Measurements from ENCODE around the gene UBALD2. TPM values are rescaled to one million over a fixed set of nuclear protein-coding genes. Genes with fewer than 3 reads are reported as not detected.
"Not testable (repeated sequence)": the region's sequence is repeated elsewhere in the genome, so short reads cannot be mapped to it uniquely, and the experiment has no call there.

The UBALD2 gene
- polyA plus RNA-seq (ENCODE audit: insufficient read length), result 23.1 TPM
- long read RNA-seq, donor 1, transcript UBALD2-203 (2 exons, 660 nt), result minor isoform, 6 of 103 reads
- long read RNA-seq, donor 1, transcript UBALD2-201 (3 exons, 1,593 nt), result major isoform, 81 of 103 reads
- long read RNA-seq, donor 1, partial matches to known transcripts, result 14 of 103 reads
- long read RNA-seq, donor 1, other reads (novel, unspliced or antisense), result 0 of 103 reads
- long read RNA-seq, donor 2, transcript UBALD2-201 (3 exons, 1,593 nt), result major isoform, 36 of 42 reads
- long read RNA-seq, donor 2, transcript UBALD2-203 (2 exons, 660 nt), result minor isoform, 5 of 42 reads
- long read RNA-seq, donor 2, partial matches to known transcripts, result 0 of 42 reads
- long read RNA-seq, donor 2, other reads (novel, unspliced or antisense), result 0 of 42 reads
- long read RNA-seq, donor 3, transcript UBALD2-201 (3 exons, 1,593 nt), result major isoform, 40 of 43 reads
- long read RNA-seq, donor 3, partial matches to known transcripts, result 0 of 43 reads
- long read RNA-seq, donor 3, other reads (novel, unspliced or antisense), result 0 of 43 reads
- long read RNA-seq, donor 4, transcript UBALD2-201 (3 exons, 1,593 nt), result major isoform, 9 of 11 reads
- long read RNA-seq, donor 4, partial matches to known transcripts, result 0 of 11 reads
- long read RNA-seq, donor 4, other reads (novel, unspliced or antisense), result 0 of 11 reads
- long read RNA-seq, donor 5, transcript UBALD2-201 (3 exons, 1,593 nt), result major isoform, 62 of 73 reads
- long read RNA-seq, donor 5, partial matches to known transcripts, result 5 of 73 reads
- long read RNA-seq, donor 5, other reads (novel, unspliced or antisense), result 0 of 73 reads
- long read RNA-seq, donor 6, transcript UBALD2-201 (3 exons, 1,593 nt), result major isoform, 66 of 111 reads
- long read RNA-seq, donor 6, transcript UBALD2-203 (2 exons, 660 nt), result minor isoform, 12 of 111 reads
- long read RNA-seq, donor 6, partial matches to known transcripts, result 32 of 111 reads
- long read RNA-seq, donor 6, other reads (novel, unspliced or antisense), result 0 of 111 reads
- long read RNA-seq, donor 7, transcript UBALD2-201 (3 exons, 1,593 nt), result major isoform, 84 of 101 reads
- long read RNA-seq, donor 7, transcript UBALD2-203 (2 exons, 660 nt), result minor isoform, 7 of 101 reads
- long read RNA-seq, donor 7, partial matches to known transcripts, result 9 of 101 reads
- long read RNA-seq, donor 7, other reads (novel, unspliced or antisense), result 0 of 101 reads
- long read RNA-seq, donor 8, transcript UBALD2-201 (3 exons, 1,593 nt), result major isoform, 18 of 20 reads
- long read RNA-seq, donor 8, partial matches to known transcripts, result 0 of 20 reads
- long read RNA-seq, donor 8, other reads (novel, unspliced or antisense), result 0 of 20 reads

GRCh38 chr17:76264755-76265623, at the start of gene UBALD2:
TSS of gene UBALD2 (plus strand) at chr17:76265348. CDS start at chr17:76265506, 158 bp downstream.
- peak; percentile 98 for DNase-seq

- no peak for DNase-seq
Observed at GRCh38 chr17:76217081-76217480, 48.1 kb upstream of the UBALD2 start.

DNA sequence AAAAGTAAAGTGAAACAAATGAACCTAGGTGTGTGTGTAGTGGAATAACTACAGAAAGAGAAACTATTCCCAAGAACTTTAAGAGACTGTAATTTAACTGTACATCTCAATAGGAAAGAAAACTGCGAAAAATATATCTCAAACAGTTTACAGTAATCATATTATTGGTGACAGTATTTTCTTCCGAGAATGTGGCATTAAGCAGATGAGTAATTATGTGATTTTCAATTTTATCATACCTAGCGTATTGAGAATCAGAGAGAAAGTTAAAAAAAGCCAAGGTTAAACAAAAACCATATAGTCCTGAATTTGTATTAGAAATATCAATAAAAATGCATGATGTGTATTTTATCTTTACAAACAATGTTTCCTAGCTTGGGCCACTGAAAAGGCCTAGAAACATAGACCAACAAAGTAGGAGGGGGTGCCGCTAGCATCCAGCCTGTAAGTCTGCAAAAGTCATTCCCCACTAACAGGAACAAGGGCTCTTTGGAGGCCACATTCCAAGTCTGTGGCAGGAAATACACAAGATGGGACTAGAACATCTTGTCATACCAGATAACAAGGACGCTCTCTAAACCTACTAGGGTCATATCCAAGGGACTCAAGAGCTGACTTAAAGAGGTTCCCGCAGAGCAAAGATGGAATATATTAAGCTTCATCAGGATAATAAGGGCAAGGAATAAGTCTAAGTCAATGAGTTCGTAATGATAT, 45.3 kb upstream of the UBALD2 start:
- DNase-seq, result no peak

GRCh38 chr17:76223802-76224201, 41.3 kb upstream of the UBALD2 start:
- DNase-seq, result no peak

DNA sequence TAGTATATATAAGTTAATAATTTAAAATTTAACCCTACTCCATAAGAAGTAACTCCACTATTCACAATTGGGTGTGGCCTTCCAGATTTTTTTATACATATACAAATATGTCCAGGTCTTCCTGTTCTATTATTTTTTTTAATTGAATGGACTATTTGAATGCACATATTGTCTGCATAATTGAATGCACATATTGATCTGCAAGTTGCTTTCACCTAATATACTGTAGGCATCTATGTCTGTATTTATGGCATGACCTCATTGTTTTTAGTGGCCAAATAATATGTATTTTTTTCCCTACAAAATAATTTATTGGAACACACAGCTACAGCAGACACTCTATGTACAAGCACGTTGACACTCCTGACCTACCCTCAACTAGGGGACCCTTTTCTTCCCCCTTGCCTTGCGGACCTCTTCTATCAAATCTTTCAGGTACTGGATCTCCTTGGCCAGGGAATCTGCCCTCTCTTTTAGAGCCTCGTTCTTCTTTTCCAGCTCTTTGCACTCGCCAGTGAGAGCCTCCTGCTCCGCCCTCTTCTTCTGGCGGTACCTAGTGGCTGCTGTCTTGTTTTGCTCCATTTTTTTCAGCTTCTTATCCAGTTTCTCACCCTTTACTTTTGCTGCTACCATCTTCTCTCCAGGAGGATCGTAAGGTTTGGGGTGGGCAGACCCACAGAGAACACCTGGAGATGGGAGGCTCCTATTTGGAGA, 39.6 kb upstream of the UBALD2 start:
- not testable (repeated sequence) for DNase-seq

DNA sequence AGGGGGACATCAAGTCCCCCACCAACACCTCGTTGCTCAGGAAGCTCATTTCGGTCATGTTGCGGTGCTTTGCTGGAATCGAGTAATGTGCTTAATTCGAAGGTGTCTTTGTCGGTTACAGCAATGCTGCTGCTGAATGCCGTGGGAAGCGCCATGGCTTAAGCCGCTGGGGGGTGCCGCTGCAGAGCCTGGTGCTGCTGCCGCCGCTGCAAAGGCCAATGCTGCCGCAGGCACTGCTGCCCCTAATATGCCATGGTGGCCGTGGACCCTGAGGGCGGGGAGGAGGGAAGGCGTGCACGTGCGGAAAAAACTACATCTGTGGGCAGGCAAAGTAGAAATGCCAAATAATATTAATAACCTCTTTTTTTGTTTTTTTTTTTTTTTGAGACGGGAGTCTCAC, 38.4 kb upstream of the UBALD2 start:
- not testable (repeated sequence) for DNase-seq

DNA sequence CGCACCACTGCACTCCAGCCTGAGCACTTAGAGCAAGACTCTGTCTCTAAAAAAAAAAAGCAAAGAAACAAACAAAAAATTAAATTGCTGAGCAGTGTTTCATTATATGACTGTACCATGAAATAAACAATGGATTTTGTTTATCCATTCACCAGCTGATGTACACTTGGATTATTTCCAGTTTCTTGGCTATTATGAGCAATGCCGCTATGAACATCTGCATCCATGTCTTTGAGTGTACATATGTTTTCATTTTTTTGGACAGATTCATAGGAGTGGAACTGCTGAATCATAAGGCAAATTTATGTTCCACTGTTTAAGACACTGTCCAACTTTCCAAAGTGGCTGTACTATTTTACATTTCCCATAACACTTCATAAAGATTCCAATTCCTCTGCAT, 32.8 kb upstream of the UBALD2 start:
- DNase-seq, result no peak

DNA sequence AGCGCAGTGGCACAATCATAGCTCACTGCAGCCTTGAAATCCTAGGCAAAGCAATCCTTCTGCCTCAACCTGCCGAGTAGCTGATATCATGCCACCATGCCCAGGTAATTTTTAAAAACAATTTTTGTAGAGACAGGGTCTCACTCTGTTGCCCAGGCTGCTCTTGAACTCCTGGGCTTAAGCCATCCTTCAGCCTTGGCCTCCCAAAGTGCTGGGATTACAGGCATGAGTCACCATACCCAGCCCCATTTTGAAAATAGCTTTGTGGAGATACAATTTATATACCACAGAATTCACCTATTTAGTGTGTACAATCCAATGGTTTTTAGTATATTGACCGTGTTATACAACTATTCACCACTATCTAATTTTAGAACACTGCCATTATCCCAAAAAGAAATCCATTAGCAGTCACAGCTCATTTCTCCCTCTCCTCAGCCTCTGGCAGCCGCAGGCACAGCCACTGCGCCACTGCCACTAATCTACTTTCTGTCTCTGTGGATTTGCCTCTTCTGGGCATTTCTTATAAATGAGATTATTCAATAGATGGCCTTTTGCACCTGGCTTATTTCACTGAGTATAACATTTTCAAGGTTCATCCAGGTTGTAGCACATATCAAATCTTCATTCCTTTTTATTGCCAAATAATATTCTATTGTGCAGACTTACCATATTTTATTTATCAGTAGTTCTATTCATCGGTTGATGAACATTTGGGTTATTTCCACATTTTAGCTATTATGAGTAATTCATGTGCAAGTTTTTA, 31.4 kb upstream of the UBALD2 start:
- no peak for DNase-seq

DNA sequence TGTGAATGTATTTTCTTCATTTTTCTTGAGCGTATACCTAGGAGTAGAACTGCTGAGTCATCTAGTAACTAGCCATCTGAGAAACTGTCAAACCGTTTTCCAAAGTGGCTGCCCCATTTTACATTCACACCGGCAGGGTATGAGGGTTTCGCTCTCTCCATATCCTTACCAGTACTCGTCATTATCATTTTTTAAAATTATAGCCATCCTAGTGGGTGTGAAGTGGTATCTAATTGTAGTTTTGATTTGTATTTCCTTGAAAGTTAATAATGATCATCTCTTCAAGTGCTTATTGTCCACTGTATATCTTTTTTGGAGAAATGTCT, 30.8 kb upstream of the UBALD2 start:
- no peak for DNase-seq

GRCh38 chr17:76235883-76236282, 29.3 kb upstream of the UBALD2 start:
- no peak for DNase-seq

GRCh38 chr17:76236603-76237002, 28.5 kb upstream of the UBALD2 start:
- DNase-seq, result no peak

DNA sequence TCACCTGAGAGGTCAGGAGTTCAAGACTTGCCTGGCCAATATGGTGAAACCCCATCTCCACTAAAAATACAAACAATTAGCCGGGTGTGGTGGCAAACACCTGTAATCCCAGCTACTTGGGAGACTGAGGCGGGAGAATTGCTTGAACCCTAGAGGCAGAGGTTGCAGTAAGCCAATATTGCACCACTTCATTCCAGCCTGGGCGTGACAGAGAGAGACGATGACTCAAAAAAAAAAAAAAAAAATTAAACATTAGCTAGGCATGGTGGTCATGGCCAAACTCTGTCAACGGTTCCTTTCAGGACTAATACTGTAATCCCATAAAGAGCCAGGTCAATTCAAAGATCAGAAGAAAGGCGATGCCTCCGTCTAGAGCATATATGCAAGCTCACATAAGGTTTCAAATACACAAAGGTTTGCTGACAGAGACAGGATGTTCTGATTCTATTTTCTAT, 27.3 kb upstream of the UBALD2 start:
- DNase-seq, result no peak

- no peak for DNase-seq
Observed at GRCh38 chr17:76238847-76239537, 26.2 kb upstream of the UBALD2 start.

DNA sequence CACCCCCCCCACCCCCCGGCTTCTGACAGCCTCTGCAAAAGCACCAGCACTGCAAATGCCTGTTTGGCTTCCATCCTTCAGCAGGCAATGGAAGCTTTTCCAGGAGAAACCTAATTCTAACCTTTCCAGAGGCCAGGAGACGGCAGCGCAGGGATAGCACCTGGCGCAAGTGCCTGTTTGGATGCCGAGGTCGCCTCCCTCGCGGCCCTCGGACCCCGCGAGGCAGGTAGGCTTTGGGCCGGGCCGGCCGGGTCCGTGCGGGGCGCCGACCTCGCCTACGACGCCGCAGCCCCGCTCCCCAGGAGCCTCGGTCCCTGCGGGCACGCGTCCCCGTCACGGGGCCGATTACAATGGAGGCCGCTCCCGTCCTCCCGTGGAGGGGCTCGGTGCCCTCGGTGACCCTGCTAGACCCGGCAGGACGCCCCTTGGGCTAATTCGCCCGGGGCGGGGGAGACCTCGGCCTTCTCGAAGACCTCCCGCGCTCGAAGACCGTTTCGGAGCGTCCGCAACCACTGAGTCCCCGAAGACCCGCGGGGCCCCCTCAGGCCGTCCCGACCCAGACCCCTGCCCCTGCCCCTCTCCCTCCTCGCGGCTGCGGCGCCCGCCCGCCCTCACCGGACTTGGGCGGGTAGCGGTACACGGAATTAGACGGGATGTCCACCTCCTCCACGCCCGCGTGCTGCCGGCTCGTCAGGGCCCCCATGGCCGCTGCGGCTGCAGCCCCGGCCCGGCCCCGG, 25.4 kb upstream of the UBALD2 start:
- DNase-seq, result no peak

DNA sequence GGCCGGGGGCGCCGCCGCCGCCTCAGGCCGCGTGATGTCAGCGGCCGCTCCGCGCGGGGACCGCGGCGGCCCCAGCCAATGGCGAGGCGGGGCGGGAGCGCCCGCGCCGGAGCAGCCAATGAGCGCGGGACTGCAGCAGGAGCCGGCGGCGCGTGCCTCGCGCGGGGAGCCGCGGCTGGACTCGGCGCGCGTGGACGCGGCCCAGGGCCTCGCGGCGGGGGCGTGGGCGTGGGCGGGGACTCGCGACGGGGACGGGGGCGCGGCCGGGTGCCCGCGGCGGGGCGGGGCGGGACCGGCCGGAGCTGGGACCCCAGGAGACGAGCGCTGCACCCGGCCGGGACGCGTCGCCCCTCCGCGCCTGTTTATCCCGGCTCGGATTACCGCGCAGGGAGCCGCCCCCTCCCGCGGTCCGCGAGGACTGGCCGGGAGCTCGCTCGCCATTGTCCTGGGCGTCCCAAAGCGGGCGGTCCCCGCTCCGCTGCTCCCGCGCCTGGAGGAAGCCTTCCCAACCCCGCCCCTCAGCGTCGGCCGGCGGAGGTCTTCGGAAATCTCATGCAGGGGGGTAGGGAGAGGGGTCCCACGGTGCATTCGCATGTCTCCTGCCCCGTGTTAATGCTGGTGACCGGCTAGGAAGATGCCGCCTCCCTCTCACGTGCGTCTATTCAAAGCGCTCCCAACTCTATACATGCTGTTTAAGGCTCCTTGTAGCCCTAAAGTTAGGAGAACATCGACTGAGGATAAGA, 24.5 kb upstream of the UBALD2 start, which contains the start of gene RNF157:
TSS of gene RNF157 (minus strand) at position 33 of the 743 bp plus-strand sequence. CDS start 253 bp downstream, outside the sequence.
- no peak for DNase-seq

- no peak for DNase-seq
Observed at GRCh38 chr17:76241204-76241538, 24.0 kb upstream of the UBALD2 start.

All from left kidney (tissue), 8 donors.